Transverse colon (tissue), 4 donors: ENCODE data around the gene HABP2. TPM values are rescaled to one million over a fixed set of nuclear protein-coding genes. Genes with fewer than 3 reads are reported as not detected.

Experiments
- DNase-seq: peaks from one replicate; pipeline ENCODE4 v3.0.0-alpha.2; 2019
- H3K27ac ChIP-seq, 4 donors: fragments of 200-600 bp; sonication (generic); 2 replicates each; pipeline ENCODE4 v1.5.1; 2016 to 2018; ENCODE audit warnings: inconsistent platforms in 4 of 4
- H3K27me3 ChIP-seq: fragments of 200-600 bp; sonication (generic); 2 replicates; pipeline ENCODE4 v1.5.1; 2017; ENCODE audit warnings: inconsistent platforms
- H3K36me3 ChIP-seq, 4 donors: fragments of 200-600 bp; sonication (generic); 2 replicates each; pipeline ENCODE4 v1.5.1; 2017 to 2019; ENCODE audit warnings: inconsistent platforms in 4 of 4
- H3K4me1 ChIP-seq, 4 donors: fragments of 200-600 bp; sonication (generic); 2 replicates each; pipeline ENCODE4 v1.5.1; 2017 to 2020; ENCODE audit warnings: inconsistent platforms in 4 of 4
- H3K4me3 ChIP-seq, 4 donors: fragments of 200-600 bp; sonication (generic); 1 replicate in 1 of 4; 2 replicates in 3 of 4; pipeline versions ENCODE4 v1.5.1 to v1.6.1; 2017 to 2019; ENCODE audit warnings: inconsistent platforms in 4 of 4
- H3K9me3 ChIP-seq, 2 donors: fragments of 200-600 bp; sonication (generic); 2 replicates each; pipeline ENCODE4 v1.5.1; 2017 to 2019; ENCODE audit warnings: inconsistent platforms in 2 of 2
- EP300 ChIP-seq: sonication (generic); formaldehyde crosslinking; IDR thresholded peaks from one replicate; pipeline ENCODE4 v1.6.1; 2017; ENCODE audit warnings: antibody characterized with exemption, low read depth
- POLR2A ChIP-seq: fragments of 450-650 bp; IDR thresholded peaks from one replicate; pipeline ENCODE4 v1.6.1; 2016; ENCODE audit warnings: antibody characterized with exemption, mild to moderate bottlenecking, moderate library complexity
- POLR2AphosphoS5 ChIP-seq, 3 donors: sonication (generic); formaldehyde crosslinking; IDR thresholded peaks; one replicate each; pipeline ENCODE4 v1.6.1; 2016; ENCODE audit warnings: antibody characterized with exemption in 3 of 3
- WGBS, 2 donors: methylation state at CpG; one replicate each; pipeline ENCODE4 v1.1.5; 2018; ENCODE audit warnings: low coverage in 1 of 2; 5-methylcytosine and 5-hydroxymethylcytosine counted together
- in situ Hi-C, 4 donors: fragments of 200-750 bp; cut with MboI; loops; one replicate each; pipeline versions ENCODE4 v1.15.0 to v1.15.1; 2017; ENCODE audit warnings: low sequenced_read_pairs in 3 of 4, low pct_ligation_motif_present in 1 of 4, low pct_unique_long_range_greater_than_20kb in 1 of 4
- intact Hi-C: fragments of 100-400 bp; cut with DNase I; formaldehyde crosslinking; loops from one replicate; pipeline ENCODE4 v1.15.1; 2023; ENCODE audit warnings: low total_unique reads
- total RNA-seq, 4 donors: library from RNA; depleted of rRNA; stranded (reverse); fragments of >200 nt; gene quantifications; one replicate each; pipeline ENCODE4 v1.1.0, GENCODE V29; 2016
- TF ChIP-seq, protein P1 (sequence below), 5 experiments: fragments of 200-600 bp in 3 of 5; fragments of 450-650 bp in 2 of 5; sonication (generic) in 3 of 5; IDR thresholded peaks; 1 replicate in 2 of 5; 2 replicates in 3 of 5; pipeline ENCODE4 v1.5.1; 2016 to 2017; ENCODE audit warnings: antibody characterized with exemption in 5 of 5, inconsistent platforms in 3 of 5, mild to moderate bottlenecking in 2 of 5, moderate library complexity in 1 of 5

Gene HABP2
- total RNA-seq, 4 donors from 2014 or later, result not detected

DNA sequence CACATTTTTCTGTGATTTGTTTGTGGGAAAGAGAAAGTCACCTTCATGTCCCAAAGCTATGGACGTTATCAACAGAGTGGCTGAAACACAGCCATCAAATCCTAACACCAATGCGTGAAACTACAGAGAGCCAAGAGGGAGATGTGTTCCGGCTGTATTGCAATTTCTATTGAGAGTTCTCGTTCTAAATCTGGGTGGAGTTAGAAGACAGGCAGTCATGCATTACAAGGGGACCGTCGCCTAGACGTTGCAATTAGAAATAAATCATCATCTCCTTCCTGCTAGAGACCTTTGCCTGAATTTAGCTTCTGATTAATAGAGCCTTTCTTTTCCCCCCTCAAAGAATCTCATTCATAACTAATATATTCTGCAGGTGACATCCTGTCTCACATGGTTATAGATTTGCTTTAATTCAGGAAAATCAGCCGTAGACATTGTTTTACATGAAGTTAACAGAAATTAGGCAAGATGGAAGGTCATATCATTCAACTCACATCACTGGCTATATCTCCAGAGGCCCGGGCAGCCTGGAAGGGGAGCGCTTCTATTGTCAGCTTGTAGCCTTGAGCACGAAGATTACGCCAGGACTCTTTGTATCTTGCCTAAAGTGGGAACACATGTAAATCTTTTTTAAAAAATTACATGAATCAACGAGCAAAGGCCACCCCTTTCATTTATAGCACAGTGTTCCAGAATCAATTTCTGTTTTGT, 52.6 kb downstream of the HABP2 start:
- 70 to 76% methylated on average over 12 to 13 of the region's 13 CpGs for WGBS, 2 donors
- intact Hi-C loops (no loop called here), in situ Hi-C loops (no loop called here)
- Histone ChIP-seq H3K4me1 (no peaks in the 10 kb centered on the region), H3K36me3 (no peaks in the 10 kb centered on the region), H3K27ac (no peak overlapping the region), H3K4me3 (no peak overlapping the region), H3K9me3 (no peaks in the 10 kb centered on the region), H3K27me3 (no peaks in the 10 kb centered on the region)
- TF ChIP-seq POLR2AphosphoS5 (IDR thresholded peaks at IDR 0.05) (no peak), POLR2A (no peak), EP300 (no peak)
- TF ChIP-seq, protein P1, sequence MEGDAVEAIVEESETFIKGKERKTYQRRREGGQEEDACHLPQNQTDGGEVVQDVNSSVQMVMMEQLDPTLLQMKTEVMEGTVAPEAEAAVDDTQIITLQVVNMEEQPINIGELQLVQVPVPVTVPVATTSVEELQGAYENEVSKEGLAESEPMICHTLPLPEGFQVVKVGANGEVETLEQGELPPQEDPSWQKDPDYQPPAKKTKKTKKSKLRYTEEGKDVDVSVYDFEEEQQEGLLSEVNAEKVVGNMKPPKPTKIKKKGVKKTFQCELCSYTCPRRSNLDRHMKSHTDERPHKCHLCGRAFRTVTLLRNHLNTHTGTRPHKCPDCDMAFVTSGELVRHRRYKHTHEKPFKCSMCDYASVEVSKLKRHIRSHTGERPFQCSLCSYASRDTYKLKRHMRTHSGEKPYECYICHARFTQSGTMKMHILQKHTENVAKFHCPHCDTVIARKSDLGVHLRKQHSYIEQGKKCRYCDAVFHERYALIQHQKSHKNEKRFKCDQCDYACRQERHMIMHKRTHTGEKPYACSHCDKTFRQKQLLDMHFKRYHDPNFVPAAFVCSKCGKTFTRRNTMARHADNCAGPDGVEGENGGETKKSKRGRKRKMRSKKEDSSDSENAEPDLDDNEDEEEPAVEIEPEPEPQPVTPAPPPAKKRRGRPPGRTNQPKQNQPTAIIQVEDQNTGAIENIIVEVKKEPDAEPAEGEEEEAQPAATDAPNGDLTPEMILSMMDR (IDR thresholded peaks at IDR 0.05), result no peak
- no peak for DNase-seq

DNA sequence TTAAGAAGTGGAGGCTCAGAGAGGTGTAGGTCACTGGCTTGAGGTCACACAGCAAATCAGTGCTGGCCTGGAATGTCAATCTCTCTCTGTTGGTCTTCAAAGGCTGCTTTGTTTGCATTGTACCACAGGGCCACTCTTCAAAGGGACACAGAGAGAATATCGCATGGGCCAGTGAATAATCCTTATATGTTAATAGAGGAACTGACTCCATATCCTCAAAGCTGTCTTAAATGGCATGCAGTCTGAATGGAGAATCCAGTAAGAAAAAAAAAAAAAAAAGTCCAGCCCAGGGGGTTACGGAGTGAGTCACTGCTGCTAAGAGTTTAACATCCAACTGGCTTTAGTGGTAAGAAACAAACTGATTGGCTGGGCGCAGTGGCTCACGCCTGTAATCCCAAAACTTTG, 56.9 kb downstream of the HABP2 start:
- Histone ChIP-seq H3K36me3 (no peaks in the 10 kb centered on the region), H3K4me1 (no peaks in the 10 kb centered on the region), H3K4me3 (no peak overlapping the region), H3K27me3 (no peaks in the 10 kb centered on the region), H3K9me3 (no peaks in the 10 kb centered on the region), H3K27ac (no peak overlapping the region)
- intact Hi-C loops (no loop called here), in situ Hi-C loops (no loop called here)
- TF ChIP-seq POLR2AphosphoS5 (IDR thresholded peaks at IDR 0.05) (no peak), EP300 (no peak)
- TF ChIP-seq, protein P1 (IDR thresholded peaks at IDR 0.05), result no peak
- 77% methylated on average over 4 of the region's 4 CpGs; no CpG with 5 or more reads in 1 of the 2 donors for WGBS, 2 donors
- no peak for DNase-seq

DNA sequence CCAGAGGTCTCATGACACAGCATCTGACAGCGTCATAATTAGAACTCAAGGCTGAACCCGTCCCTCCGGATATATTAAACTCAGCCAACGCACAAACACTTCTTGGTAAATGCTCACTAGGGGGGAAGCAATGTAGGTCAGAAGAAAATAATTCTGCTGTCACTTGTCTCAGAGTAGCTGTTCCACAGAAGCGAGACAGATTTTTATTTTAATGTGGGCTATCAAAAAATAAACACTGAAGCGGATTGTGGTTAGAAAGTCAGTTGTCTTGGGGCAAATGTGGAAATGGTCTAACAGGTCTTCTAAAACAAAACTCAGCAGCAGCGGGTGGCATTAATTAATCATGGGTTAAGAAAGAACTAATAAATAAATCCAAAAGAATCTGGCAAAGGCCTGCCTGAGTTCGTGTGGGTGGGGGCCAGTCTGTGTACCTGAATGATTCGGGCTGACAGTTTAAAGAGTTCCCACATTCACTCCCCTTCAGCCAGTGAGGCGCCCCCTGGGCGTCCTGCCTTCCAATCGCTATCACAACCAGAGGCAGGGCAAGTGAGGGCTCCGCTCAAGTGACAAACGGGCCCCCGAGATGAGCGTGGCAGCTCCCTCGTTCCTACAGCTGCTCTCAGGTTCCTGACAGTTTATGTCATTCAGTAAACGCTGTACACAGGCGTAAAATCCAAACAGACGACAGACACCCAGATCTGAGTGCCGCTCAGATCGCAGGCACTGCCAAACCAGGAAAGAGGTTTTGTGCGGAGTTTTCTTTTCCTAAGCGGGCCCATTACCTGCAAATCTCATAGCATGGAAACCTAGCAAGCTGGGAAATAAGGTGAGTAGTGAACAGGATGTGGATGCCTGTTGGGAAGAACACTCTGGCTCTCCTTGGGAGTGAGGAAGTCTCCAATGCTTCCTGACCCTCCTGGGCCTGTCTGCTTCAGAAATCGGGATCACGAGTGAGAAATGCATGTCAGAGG, 58.1 kb downstream of the HABP2 start:
- Histone ChIP-seq H3K36me3 (no peaks in the 10 kb centered on the region), H3K27me3 (no peaks in the 10 kb centered on the region), H3K4me3 (no peak overlapping the region), H3K27ac (no peak overlapping the region), H3K9me3 (no peaks in the 10 kb centered on the region), H3K4me1 (no peaks in the 10 kb centered on the region)
- TF ChIP-seq, protein P1 (IDR thresholded peaks at IDR 0.05), result no peak
- TF ChIP-seq EP300 (no peak), POLR2A (no peak), POLR2AphosphoS5 (IDR thresholded peaks at IDR 0.05) (no peak)
- intact Hi-C loops, result no loop called here
- no peak for DNase-seq
- 49 to 54% methylated on average over 11 to 26 of the region's 26 CpGs for WGBS, 2 donors
- in situ Hi-C loops, result no loop called here

DNA sequence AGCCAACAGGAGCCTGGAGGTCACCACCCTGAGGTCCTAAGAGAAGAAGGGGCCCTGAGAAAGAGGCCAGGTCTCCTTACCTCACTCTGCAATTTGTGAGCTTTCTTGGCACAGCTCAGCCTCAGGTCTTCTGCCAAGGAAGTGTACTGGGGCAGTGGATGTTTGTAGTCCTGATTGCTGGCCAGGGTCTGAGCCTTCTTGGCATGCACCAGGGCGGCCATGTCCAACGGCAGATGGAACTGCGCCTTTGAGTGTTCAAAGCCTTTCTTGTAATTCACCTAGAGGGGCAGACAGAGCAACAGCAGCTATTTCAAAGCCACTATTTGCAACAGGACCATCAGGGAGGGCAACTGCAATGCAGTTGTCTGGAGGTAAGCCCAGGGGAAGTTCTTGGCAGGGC, 59.3 kb downstream of the HABP2 start:
- intact Hi-C loops, result no loop called here
- 81% methylated on average over 3 of the region's 3 CpGs; no CpG with 5 or more reads in 1 of the 2 donors for WGBS, 2 donors
- in situ Hi-C loops, result no loop called here
- H3K36me3 ChIP-seq, result no peaks in the 10 kb centered on the region
- TF ChIP-seq POLR2A, result no peak
- TF ChIP-seq, protein P1 (IDR thresholded peaks at IDR 0.05), result no peak
- TF ChIP-seq EP300, result no peak
- no peak for TF ChIP-seq POLR2AphosphoS5 (IDR thresholded peaks at IDR 0.05)
- no peak overlapping the region for H3K27ac ChIP-seq
- H3K27me3 ChIP-seq, result peaks cover 6% of the 10 kb centered on the region
- H3K4me1 ChIP-seq, result no peaks in the 10 kb centered on the region
- H3K9me3 ChIP-seq, result no peaks in the 10 kb centered on the region
- DNase-seq, result no peak
- H3K4me3 ChIP-seq, result no peak overlapping the region
